ENCODE measurements around the gene CAPN11.
A peak's percentile ranks its signal among the peaks of the same experiment; 100 is the strongest.
"Not testable (repeated sequence)": the region's sequence is repeated elsewhere in the genome, so short reads cannot be mapped to it uniquely, and the experiment has no call there.

CAPN11 gene

DNA sequence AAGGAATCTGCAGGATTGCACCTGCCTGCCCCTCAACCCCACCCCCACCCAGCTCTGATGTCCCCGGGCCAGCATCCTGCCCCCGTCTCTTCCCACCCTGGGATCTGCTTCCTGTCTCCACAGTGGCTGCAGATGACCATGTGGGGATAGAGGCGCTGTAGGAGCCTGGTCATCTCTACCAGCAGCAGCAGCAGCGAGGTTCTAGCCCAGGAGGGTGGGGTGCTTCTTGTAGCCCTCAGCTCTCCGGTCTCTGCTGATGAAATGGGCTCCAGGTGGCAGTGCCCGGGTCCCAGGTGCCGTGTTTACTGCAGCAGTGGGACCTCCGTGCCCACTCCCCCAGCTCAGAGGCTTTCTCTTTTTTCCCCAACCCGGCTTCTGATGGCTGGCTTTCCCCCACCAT is 25.2 kb downstream of the CAPN11 start:
- Histone ChIP-seq H2BK12ac (ENCODE audit: low read length) (no peak overlapping the region), H4K12ac (ENCODE audit: low read depth, low read length) (no peak overlapping the region), H2AFZ (ENCODE audit: insufficient read depth, low read length, poor library complexity) (no peak overlapping the region), H4K91ac (ENCODE audit: low read depth, low read length) (peak overlapping the region; percentile 48), H3K23ac (ENCODE audit: low read length) (no peak overlapping the region), H3K79me1 (ENCODE audit: low read length) (peaks cover 20% of the 10 kb centered on the region), H3K79me2 (ENCODE audit: control insufficient read depth, insufficient read depth, low read length, poor library complexity) (no peaks in the 10 kb centered on the region), H3K9me3 (ENCODE audit: insufficient read depth, low read depth, low read length) (no peaks in the 10 kb centered on the region), H3K18ac (ENCODE audit: low read length) (no peak overlapping the region), H3K27ac (ENCODE audit: low read depth, low read length) (no peak overlapping the region), H4K8ac (ENCODE audit: low read depth, low read length) (no peak overlapping the region), H3K4me1 (ENCODE audit: control insufficient read depth in 1 of 2, insufficient read depth in 2 of 2, low read length in 2 of 2) (peaks cover 10 to 21% of the 10 kb centered on the region in 2 experiments), H3K4ac (ENCODE audit: low read depth, low read length) (no peak overlapping the region), H2BK5ac (ENCODE audit: low read depth, low read length, poor library complexity) (no peak overlapping the region), H3K14ac (ENCODE audit: low read length) (peak overlapping the region; percentile 53), H2BK120ac (ENCODE audit: insufficient read depth, low read length, poor library complexity) (no peak overlapping the region), H3K4me2 (ENCODE audit: low read length) (no peak overlapping the region), H2AK5ac (ENCODE audit: low read length) (peak overlapping the region; percentile 69), H3K9ac (ENCODE audit: low read length) (no peak overlapping the region), H3K27me3 (ENCODE audit: insufficient read depth, low read length) (no peaks in the 10 kb centered on the region), H3K4me3 (ENCODE audit: low read depth, low read length) (no peak overlapping the region), H3K36me3 (ENCODE audit: control insufficient read depth in 1 of 2, insufficient read depth in 2 of 2, low read length in 2 of 2) (no peaks in the 10 kb centered on the region)
- DNase-seq, result no peak
- WGBS (ENCODE audit: extremely low coverage, insufficient coverage, insufficient read length), result no CpG with 5 or more reads among the region's 9 CpGs

- not testable (repeated sequence) for H4K91ac ChIP-seq (ENCODE audit: low read depth, low read length); H2BK120ac ChIP-seq (ENCODE audit: insufficient read depth, low read length, poor library complexity); H3K4me3 ChIP-seq (ENCODE audit: low read depth, low read length); H3K14ac ChIP-seq (ENCODE audit: low read length); H3K27me3 ChIP-seq (ENCODE audit: insufficient read depth, low read length); H3K4me2 ChIP-seq (ENCODE audit: low read length); DNase-seq; H3K18ac ChIP-seq (ENCODE audit: low read length); H3K4ac ChIP-seq (ENCODE audit: low read depth, low read length); H3K36me3 ChIP-seq (ENCODE audit: control insufficient read depth in 1 of 2, insufficient read depth in 2 of 2, low read length in 2 of 2); H2AK5ac ChIP-seq (ENCODE audit: low read length); H3K9me3 ChIP-seq (ENCODE audit: insufficient read depth, low read depth, low read length); H4K12ac ChIP-seq (ENCODE audit: low read depth, low read length); H3K9ac ChIP-seq (ENCODE audit: low read length); H3K79me2 ChIP-seq (ENCODE audit: control insufficient read depth, insufficient read depth, low read length, poor library complexity); H2BK5ac ChIP-seq (ENCODE audit: low read depth, low read length, poor library complexity); H4K8ac ChIP-seq (ENCODE audit: low read depth, low read length); H2BK12ac ChIP-seq (ENCODE audit: low read length); H2AFZ ChIP-seq (ENCODE audit: insufficient read depth, low read length, poor library complexity); H3K27ac ChIP-seq (ENCODE audit: low read depth, low read length); H3K23ac ChIP-seq (ENCODE audit: low read length)
- Histone ChIP-seq H3K79me1 (ENCODE audit: low read length) (peaks cover 14% of the 10 kb centered on the region), H3K4me1 (ENCODE audit: control insufficient read depth in 1 of 2, insufficient read depth in 2 of 2, low read length in 2 of 2) (peaks cover 9 to 13% of the 10 kb centered on the region in 2 experiments)
- WGBS (ENCODE audit: extremely low coverage, insufficient coverage, insufficient read length), result no CpG with 5 or more reads among the region's 7 CpGs
Measured at GRCh38 chr6:44185356-44185755, 26.7 kb downstream of the CAPN11 start.

DNA sequence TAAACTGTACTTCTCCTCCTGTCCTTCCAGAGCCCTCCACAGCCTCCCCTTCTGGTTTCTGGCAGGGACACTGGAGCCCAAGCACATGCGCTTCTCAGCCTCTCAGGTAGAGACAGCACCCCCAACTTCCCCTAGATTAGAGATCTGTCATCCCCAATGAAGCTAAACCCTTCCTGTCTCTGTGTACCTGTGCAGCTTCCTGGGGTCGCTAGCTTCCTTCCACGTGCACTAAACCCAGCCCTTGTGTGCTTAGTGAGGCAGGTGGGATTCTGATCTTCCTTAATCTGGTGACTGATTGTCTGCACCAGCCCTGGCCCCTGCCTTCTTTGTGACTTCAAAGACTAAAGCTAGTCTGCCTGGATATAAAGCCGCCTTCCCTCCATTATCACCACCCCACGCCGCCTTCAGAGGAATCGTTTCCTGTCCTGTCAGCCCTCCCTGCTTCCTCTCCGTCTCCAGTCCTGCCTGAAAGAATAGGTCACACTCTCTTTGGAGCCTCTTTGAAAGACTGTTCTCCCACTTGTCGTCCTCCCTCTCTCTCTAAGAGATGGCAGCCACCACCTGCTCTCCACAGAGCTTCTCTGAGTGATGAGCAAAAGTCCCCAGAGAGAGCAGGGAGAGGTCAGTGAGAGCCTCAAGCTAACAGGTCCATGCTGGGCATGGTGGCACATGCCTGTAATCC is 27.5 kb downstream of the CAPN11 start:
- no peak for DNase-seq
- H3K36me3 ChIP-seq (ENCODE audit: control insufficient read depth in 1 of 2, insufficient read depth in 2 of 2, low read length in 2 of 2), result no peaks in the 10 kb centered on the region
- H2BK120ac ChIP-seq (ENCODE audit: insufficient read depth, low read length, poor library complexity), result no peak overlapping the region
- no peak overlapping the region for H4K8ac ChIP-seq (ENCODE audit: low read depth, low read length)
- no peaks in the 10 kb centered on the region for H3K9me3 ChIP-seq (ENCODE audit: insufficient read depth, low read depth, low read length)
- H2AK5ac ChIP-seq (ENCODE audit: low read length), result no peak overlapping the region
- H4K91ac ChIP-seq (ENCODE audit: low read depth, low read length), result no peak overlapping the region
- no peaks in the 10 kb centered on the region for H3K27me3 ChIP-seq (ENCODE audit: insufficient read depth, low read length)
- no peak overlapping the region for H3K4me2 ChIP-seq (ENCODE audit: low read length)
- H3K27ac ChIP-seq (ENCODE audit: low read depth, low read length), result no peak overlapping the region
- H4K12ac ChIP-seq (ENCODE audit: low read depth, low read length), result no peak overlapping the region
- no peak overlapping the region for H3K23ac ChIP-seq (ENCODE audit: low read length)
- H2BK5ac ChIP-seq (ENCODE audit: low read depth, low read length, poor library complexity), result no peak overlapping the region
- H2BK12ac ChIP-seq (ENCODE audit: low read length), result peak overlapping the region; percentile 37
- no peak overlapping the region for H3K18ac ChIP-seq (ENCODE audit: low read length)
- peaks cover 7% of the 10 kb centered on the region for H3K79me1 ChIP-seq (ENCODE audit: low read length)
- H3K4ac ChIP-seq (ENCODE audit: low read depth, low read length), result no peak overlapping the region
- H2AFZ ChIP-seq (ENCODE audit: insufficient read depth, low read length, poor library complexity), result no peak overlapping the region
- H3K4me1 ChIP-seq (ENCODE audit: control insufficient read depth in 1 of 2, insufficient read depth in 2 of 2, low read length in 2 of 2), result peaks cover 9 to 11% of the 10 kb centered on the region in 2 experiments
- no peak overlapping the region for H3K14ac ChIP-seq (ENCODE audit: low read length)
- no CpG with 5 or more reads among the region's 9 CpGs for WGBS (ENCODE audit: extremely low coverage, insufficient coverage, insufficient read length)
- H3K4me3 ChIP-seq (ENCODE audit: low read depth, low read length), result no peak overlapping the region
- no peaks in the 10 kb centered on the region for H3K79me2 ChIP-seq (ENCODE audit: control insufficient read depth, insufficient read depth, low read length, poor library complexity)
- no peak overlapping the region for H3K9ac ChIP-seq (ENCODE audit: low read length)

DNA sequence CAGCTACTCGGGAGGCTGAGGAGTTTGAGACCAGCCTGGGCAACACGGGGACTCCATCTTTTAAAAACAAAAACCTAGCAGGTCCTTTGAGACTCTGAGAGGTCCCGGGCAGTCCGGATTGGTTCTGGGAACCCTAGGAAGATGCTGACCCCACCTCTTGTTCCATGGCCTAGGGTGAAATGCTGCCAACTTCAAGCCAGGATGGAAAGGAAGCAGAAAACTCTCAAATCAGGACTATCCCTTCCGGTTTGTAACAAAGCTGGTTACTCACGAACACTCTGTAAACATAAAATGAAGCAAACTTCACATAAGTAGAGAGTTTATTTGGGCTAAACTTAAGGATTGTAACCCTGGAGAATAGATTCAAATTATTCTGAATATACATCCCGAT is 28.0 kb downstream of the CAPN11 start:
- Histone ChIP-seq H2BK12ac (ENCODE audit: low read length) (no peak overlapping the region), H2BK120ac (ENCODE audit: insufficient read depth, low read length, poor library complexity) (no peak overlapping the region), H3K27ac (ENCODE audit: low read depth, low read length) (no peak overlapping the region), H3K14ac (ENCODE audit: low read length) (no peak overlapping the region), H3K9ac (ENCODE audit: low read length) (no peak overlapping the region), H4K91ac (ENCODE audit: low read depth, low read length) (no peak overlapping the region), H3K4me2 (ENCODE audit: low read length) (no peak overlapping the region), H3K4me1 (ENCODE audit: control insufficient read depth in 1 of 2, insufficient read depth in 2 of 2, low read length in 2 of 2) (peaks cover 9 to 11% of the 10 kb centered on the region in 2 experiments), H3K79me2 (ENCODE audit: control insufficient read depth, insufficient read depth, low read length, poor library complexity) (no peaks in the 10 kb centered on the region), H2AK5ac (ENCODE audit: low read length) (no peak overlapping the region), H4K8ac (ENCODE audit: low read depth, low read length) (no peak overlapping the region), H3K4ac (ENCODE audit: low read depth, low read length) (no peak overlapping the region), H2AFZ (ENCODE audit: insufficient read depth, low read length, poor library complexity) (no peak overlapping the region), H3K9me3 (ENCODE audit: insufficient read depth, low read depth, low read length) (no peaks in the 10 kb centered on the region), H2BK5ac (ENCODE audit: low read depth, low read length, poor library complexity) (no peak overlapping the region), H3K4me3 (ENCODE audit: low read depth, low read length) (no peak overlapping the region), H4K12ac (ENCODE audit: low read depth, low read length) (no peak overlapping the region), H3K36me3 (ENCODE audit: control insufficient read depth in 1 of 2, insufficient read depth in 2 of 2, low read length in 2 of 2) (no peaks in the 10 kb centered on the region), H3K18ac (ENCODE audit: low read length) (no peak overlapping the region), H3K23ac (ENCODE audit: low read length) (no peak overlapping the region), H3K79me1 (ENCODE audit: low read length) (peaks cover 7% of the 10 kb centered on the region), H3K27me3 (ENCODE audit: insufficient read depth, low read length) (no peaks in the 10 kb centered on the region)
- no peak for DNase-seq
- no CpG with 5 or more reads among the region's 7 CpGs for WGBS (ENCODE audit: extremely low coverage, insufficient coverage, insufficient read length)
